Suprapubic skin (tissue), 4 donors: ENCODE data around the gene OSBPL2.

Experiments
- CTCF ChIP-seq, 2 donors: fragments of 200-600 bp in 1 of 2; fragments of 450-650 bp in 1 of 2; sonication (generic) in 1 of 2; IDR thresholded peaks; one replicate each; pipeline ENCODE4 v1.5.1; 2016 to 2019; ENCODE audit warnings: antibody characterized with exemption in 2 of 2, mild to moderate bottlenecking in 1 of 2, moderate library complexity in 1 of 2
- EP300 ChIP-seq: sonication (generic); formaldehyde crosslinking; IDR thresholded peaks from one replicate; pipeline ENCODE4 v1.6.1; 2017; ENCODE audit warnings: antibody characterized with exemption
- POLR2A ChIP-seq, 2 donors: fragments of 450-650 bp; IDR thresholded peaks; one replicate each; pipeline ENCODE4 v1.6.1; 2017; ENCODE audit warnings: antibody characterized with exemption in 2 of 2, mild to moderate bottlenecking in 2 of 2, moderate library complexity in 2 of 2
- POLR2AphosphoS5 ChIP-seq, 3 donors: sonication (generic); formaldehyde crosslinking; IDR thresholded peaks; one replicate each; pipeline ENCODE4 v1.6.1; 2017; ENCODE audit warnings: antibody characterized with exemption in 3 of 3

DNA sequence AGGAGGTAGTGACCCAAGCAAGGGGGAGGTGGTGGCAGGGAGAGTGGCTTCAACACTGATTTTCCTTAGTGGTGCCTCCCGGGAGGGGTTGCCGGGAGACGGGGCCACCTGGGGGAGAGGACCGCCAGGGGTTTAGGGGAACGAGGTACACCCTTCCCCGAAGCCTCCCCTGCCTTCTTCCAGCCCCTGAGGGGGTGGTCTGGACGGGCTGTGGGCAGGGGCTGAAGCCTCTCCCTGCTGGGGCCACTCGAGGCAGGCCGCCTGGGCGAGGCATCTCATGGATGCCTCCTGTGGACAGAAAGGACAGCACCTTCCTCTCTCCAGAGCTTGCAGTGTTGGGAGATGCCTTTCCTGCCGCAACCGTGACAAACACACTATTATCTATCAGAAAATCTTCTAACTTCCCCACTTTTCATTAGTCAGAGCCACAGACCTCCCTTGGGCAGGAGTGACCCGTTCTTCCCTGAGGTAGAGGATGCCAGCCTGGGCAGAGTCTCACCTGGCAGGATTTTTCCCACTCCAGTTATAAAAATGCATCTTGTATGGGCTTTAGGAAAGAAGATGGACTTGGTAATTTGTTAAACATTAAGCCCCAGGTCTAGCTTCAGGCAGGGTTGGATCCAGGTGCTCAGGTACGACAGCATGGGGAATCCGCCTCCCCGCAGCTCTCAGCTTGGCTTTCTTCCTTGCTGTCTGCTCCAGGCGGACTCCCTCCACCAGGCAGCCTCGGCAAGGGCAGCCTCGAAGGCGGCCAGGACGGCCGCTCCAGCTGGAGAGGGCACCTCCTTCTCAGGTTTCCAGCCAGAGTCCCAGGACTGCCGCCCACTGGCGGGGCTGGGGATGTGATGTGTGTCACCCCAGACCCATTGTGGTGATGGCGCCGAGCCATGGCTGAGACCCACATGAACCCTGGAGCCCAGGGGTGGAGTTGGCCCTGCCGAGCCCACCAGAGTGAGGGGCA lies 29.2 kb upstream of the OSBPL2 start:
- no peak for TF ChIP-seq CTCF (IDR thresholded peaks at IDR 0.05)
- TF ChIP-seq EP300: no peak
- TF ChIP-seq POLR2AphosphoS5 (IDR thresholded peaks at IDR 0.05): no peak
- TF ChIP-seq POLR2A (IDR thresholded peaks at IDR 0.05): no peak
